ENCODE data around the gene DEPDC4. TPM values are rescaled to one million over a fixed set of nuclear protein-coding genes. Genes with fewer than 3 reads are reported as not detected.

The DEPDC4 gene
- total RNA-seq, 1 donor from 2014 or later, result not detected

DNA sequence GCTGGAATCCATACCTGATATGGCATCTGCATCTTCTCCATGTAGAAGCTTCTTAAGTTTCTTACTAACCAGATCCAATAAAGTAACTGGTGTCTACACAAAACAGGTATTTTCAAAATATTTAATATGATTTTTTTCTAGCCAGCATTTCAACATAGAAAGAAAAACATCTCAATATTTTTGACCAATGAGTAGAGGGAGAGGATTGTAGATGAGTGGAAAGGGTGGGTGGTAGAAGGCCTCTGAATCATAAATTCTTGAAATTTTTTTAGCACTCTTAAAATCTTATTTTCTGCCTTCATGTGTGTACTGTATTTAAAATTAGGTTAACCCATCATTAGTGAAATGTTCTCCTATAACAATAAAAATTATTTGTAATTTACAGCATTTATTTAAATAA is 18.0 kb downstream of the DEPDC4 start:
- Histone ChIP-seq H3K4me3 (no peak overlapping the region), H3K27me3 (no peaks in the 10 kb centered on the region), H3K9me3 (no peaks in the 10 kb centered on the region), H3K27ac (no peak overlapping the region), H3K4me1 (no peaks in the 10 kb centered on the region), H3K36me3 (no peaks in the 10 kb centered on the region)
- TF ChIP-seq POLR2AphosphoS5 (IDR thresholded peaks at IDR 0.05; ENCODE audit: insufficient read depth in 1 of 2, low read depth in 1 of 2) (no peak), POLR2A (IDR thresholded peaks at IDR 0.05) (no peak)
- TF ChIP-seq, protein P1, sequence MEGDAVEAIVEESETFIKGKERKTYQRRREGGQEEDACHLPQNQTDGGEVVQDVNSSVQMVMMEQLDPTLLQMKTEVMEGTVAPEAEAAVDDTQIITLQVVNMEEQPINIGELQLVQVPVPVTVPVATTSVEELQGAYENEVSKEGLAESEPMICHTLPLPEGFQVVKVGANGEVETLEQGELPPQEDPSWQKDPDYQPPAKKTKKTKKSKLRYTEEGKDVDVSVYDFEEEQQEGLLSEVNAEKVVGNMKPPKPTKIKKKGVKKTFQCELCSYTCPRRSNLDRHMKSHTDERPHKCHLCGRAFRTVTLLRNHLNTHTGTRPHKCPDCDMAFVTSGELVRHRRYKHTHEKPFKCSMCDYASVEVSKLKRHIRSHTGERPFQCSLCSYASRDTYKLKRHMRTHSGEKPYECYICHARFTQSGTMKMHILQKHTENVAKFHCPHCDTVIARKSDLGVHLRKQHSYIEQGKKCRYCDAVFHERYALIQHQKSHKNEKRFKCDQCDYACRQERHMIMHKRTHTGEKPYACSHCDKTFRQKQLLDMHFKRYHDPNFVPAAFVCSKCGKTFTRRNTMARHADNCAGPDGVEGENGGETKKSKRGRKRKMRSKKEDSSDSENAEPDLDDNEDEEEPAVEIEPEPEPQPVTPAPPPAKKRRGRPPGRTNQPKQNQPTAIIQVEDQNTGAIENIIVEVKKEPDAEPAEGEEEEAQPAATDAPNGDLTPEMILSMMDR (IDR thresholded peaks at IDR 0.05), result no peak
- intact Hi-C loops (cut with DNase I), result no loop called here
- DNase-seq (ENCODE audit: extremely low spot score in 2 of 2), result no peak

DNA sequence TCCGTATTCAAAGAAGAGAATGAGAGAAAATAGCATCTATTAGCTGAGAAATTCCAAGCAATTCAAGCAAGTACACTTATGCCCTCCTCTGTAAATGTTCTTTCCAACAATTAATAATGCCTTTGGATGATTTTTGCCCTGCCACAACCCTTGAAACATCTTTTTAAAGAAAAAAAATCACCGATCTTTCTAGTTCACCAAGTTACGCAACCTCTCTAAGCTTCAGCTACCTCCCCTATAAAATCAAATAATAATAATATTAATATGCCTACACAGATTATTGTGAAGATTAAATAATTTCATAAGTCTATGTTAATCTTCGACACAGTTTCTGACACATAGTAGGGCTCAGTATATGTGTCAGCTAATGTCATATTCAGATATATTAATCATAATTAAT is 19.1 kb downstream of the DEPDC4 start:
- no peak for DNase-seq (ENCODE audit: extremely low spot score in 2 of 2)
- no peaks in the 10 kb centered on the region for H3K27me3 ChIP-seq
- H3K9me3 ChIP-seq, result no peaks in the 10 kb centered on the region
- TF ChIP-seq POLR2A (IDR thresholded peaks at IDR 0.05) (no peak), POLR2AphosphoS5 (IDR thresholded peaks at IDR 0.05; ENCODE audit: insufficient read depth in 1 of 2, low read depth in 1 of 2) (no peak)
- TF ChIP-seq, protein P1 (IDR thresholded peaks at IDR 0.05), result no peak
- H3K27ac ChIP-seq, result no peak overlapping the region
- intact Hi-C loops (cut with DNase I), result no loop called here
- no peak overlapping the region for H3K4me3 ChIP-seq
- H3K36me3 ChIP-seq, result no peaks in the 10 kb centered on the region
- no peaks in the 10 kb centered on the region for H3K4me1 ChIP-seq

DNA sequence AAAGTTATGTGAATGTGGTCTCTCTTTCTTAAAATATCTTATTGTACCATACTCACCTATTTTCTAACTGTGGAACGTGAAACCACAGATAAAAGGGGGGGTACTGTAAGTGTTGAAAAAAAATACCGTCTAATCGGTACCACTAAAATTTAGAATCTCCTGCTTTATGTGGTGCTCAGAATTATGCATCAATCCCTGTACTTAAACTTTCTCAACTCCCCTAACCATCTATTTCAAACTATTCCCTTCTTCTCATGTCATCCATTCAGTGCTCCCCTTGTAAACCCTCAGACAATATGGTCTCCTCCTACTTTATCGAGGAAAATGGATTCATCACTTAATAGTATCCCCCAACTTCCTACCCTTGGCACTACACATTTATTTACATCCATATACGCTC is 23.7 kb downstream of the DEPDC4 start:
- Histone ChIP-seq H3K27ac (no peak overlapping the region), H3K27me3 (no peaks in the 10 kb centered on the region), H3K4me3 (no peak overlapping the region), H3K36me3 (no peaks in the 10 kb centered on the region), H3K9me3 (no peaks in the 10 kb centered on the region), H3K4me1 (no peaks in the 10 kb centered on the region)
- TF ChIP-seq POLR2AphosphoS5 (IDR thresholded peaks at IDR 0.05; ENCODE audit: insufficient read depth in 1 of 2, low read depth in 1 of 2) (no peak), POLR2A (IDR thresholded peaks at IDR 0.05) (no peak)
- TF ChIP-seq, protein P1 (IDR thresholded peaks at IDR 0.05), result no peak
- intact Hi-C loops (cut with DNase I), result no loop called here
- DNase-seq (ENCODE audit: extremely low spot score in 2 of 2), result no peak

DNA sequence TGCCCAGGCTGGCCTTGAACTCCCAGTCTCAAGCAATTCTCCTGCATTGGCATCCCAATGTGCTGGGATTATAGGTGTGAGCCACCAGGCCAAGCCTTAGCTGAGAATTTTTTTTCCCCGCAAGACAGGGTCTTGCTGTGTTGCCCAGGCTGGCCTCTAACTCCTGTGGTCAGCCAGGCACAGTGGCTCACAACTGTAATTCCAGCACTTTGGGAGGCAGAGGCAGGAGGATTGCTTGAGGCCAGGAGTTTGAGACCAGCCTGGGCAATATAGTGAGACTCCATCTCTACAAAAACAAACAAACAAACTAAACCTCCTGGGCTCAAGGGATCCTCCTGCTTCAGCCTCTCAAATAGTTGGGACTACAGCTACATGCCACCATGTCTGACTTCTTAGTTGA is 27.3 kb downstream of the DEPDC4 start:
- DNase-seq (ENCODE audit: extremely low spot score in 2 of 2), result no peak
- H3K4me1 ChIP-seq, result peaks cover 2% of the 10 kb centered on the region
- no peaks in the 10 kb centered on the region for H3K9me3 ChIP-seq
- no peak overlapping the region for H3K27ac ChIP-seq
- no peak overlapping the region for H3K4me3 ChIP-seq
- intact Hi-C loops (cut with DNase I), result no loop called here
- TF ChIP-seq, protein P1 (IDR thresholded peaks at IDR 0.05), result no peak
- no peak for TF ChIP-seq POLR2AphosphoS5 (IDR thresholded peaks at IDR 0.05; ENCODE audit: insufficient read depth in 1 of 2, low read depth in 1 of 2)
- no peak for TF ChIP-seq POLR2A (IDR thresholded peaks at IDR 0.05)
- no peaks in the 10 kb centered on the region for H3K36me3 ChIP-seq
- H3K27me3 ChIP-seq, result no peaks in the 10 kb centered on the region

DNA sequence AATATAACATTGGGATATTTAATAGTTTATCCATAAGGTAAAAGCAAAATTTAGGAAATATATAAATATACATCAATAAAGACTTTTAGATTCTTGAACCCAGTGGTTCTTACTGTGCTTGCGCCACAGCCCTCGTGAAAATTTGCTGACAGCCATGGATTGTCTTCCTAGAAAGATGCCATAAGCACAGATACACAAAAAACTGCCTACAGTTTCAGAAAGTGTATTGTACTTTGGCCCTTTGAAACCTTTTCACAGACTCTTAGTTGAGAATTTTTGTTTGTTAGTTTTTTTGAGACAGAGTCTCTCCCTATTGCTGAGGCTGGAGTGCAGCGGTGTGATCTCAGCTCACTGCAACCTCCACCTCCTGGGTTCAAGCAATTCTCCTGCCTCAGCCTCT is 28.1 kb downstream of the DEPDC4 start:
- TF ChIP-seq, protein P1 (IDR thresholded peaks at IDR 0.05), result no peak
- TF ChIP-seq POLR2A (IDR thresholded peaks at IDR 0.05), result no peak
- TF ChIP-seq POLR2AphosphoS5 (IDR thresholded peaks at IDR 0.05; ENCODE audit: insufficient read depth in 1 of 2, low read depth in 1 of 2), result no peak
- H3K4me3 ChIP-seq, result no peak overlapping the region
- intact Hi-C loops (cut with DNase I), result no loop called here
- no peak for DNase-seq (ENCODE audit: extremely low spot score in 2 of 2)
- peaks cover 10% of the 10 kb centered on the region for H3K4me1 ChIP-seq
- H3K36me3 ChIP-seq, result no peaks in the 10 kb centered on the region
- no peak overlapping the region for H3K27ac ChIP-seq
- no peaks in the 10 kb centered on the region for H3K9me3 ChIP-seq
- H3K27me3 ChIP-seq, result no peaks in the 10 kb centered on the region
